Neural cell (in vitro differentiated cells): ENCODE measurements around the gene MGAT4A.

Experiments used
- CTCF ChIP-seq: fragments of 450-650 bp; IDR thresholded peaks from 2 replicates; pipeline ENCODE4 v1.5.1; 2014; ENCODE audit warnings: antibody characterized with exemption, mild to moderate bottlenecking, moderate library complexity; ENCODE audit not compliant: poor library complexity, severe bottlenecking
- POLR2AphosphoS5 ChIP-seq: IDR thresholded peaks from 2 replicates; pipeline ENCODE4 v1.6.1; 2012
- SMC3 ChIP-seq: fragments of 450-650 bp; conservative IDR thresholded peaks from 2 replicates; pipeline ENCODE4 v1.6.1; 2014; ENCODE audit warnings: antibody characterized with exemption, mild to moderate bottlenecking, moderate library complexity; ENCODE audit not compliant: poor library complexity
- TAF1 ChIP-seq: IDR thresholded peaks from 2 replicates; pipeline ENCODE4 v1.6.1; 2012; ENCODE audit warnings: low read depth

- TF ChIP-seq CTCF (no peak), POLR2AphosphoS5 (no peak), TAF1 (no peak), SMC3 (no peak)
Measured at GRCh38 chr2:98604547-98604946, 126.4 kb downstream of the MGAT4A start.
